AG10803 (cell line): Measurements from ENCODE around the gene BCLAF3.

ENCODE experiments used
- DNase-seq: peaks from one replicate; pipeline ENCODE4 v3.0.0; 2010; ENCODE audit warnings: low read depth
- H3K4me3 ChIP-seq: 2 replicates; pipeline ENCODE4 v1.5.1; 2011; ENCODE audit warnings: mild to moderate bottlenecking, low read length, control low read depth
- TF ChIP-seq, protein P1 (sequence below): conservative IDR thresholded peaks from 2 replicates; pipeline ENCODE4 v1.5.1; 2011; ENCODE audit warnings: mild to moderate bottlenecking, low read length, control low read depth, inconsistent platforms

BCLAF3 gene

DNA sequence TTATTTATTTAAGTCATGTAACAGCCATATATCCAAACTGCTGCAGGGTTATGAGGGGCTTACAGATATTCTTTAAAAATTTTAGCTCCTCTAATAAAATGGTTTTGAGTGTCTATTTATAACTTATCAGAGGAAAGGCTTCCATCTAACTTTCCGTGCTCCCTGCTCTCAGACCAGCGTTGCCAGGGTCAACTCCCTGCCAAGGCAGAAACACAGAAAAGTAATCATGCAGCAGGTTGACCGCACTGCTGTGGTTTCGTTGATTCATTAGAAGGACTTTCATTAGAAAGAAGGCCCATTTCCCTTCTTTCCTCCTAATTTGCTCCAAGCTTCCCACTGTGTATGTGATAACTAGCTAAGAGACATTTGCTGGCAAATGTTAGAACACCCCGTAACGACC lies 33.9 kb downstream of the BCLAF3 start:
- H3K4me3 ChIP-seq = no peak overlapping the region
- peak; percentile 42 for DNase-seq
- TF ChIP-seq, protein P1, sequence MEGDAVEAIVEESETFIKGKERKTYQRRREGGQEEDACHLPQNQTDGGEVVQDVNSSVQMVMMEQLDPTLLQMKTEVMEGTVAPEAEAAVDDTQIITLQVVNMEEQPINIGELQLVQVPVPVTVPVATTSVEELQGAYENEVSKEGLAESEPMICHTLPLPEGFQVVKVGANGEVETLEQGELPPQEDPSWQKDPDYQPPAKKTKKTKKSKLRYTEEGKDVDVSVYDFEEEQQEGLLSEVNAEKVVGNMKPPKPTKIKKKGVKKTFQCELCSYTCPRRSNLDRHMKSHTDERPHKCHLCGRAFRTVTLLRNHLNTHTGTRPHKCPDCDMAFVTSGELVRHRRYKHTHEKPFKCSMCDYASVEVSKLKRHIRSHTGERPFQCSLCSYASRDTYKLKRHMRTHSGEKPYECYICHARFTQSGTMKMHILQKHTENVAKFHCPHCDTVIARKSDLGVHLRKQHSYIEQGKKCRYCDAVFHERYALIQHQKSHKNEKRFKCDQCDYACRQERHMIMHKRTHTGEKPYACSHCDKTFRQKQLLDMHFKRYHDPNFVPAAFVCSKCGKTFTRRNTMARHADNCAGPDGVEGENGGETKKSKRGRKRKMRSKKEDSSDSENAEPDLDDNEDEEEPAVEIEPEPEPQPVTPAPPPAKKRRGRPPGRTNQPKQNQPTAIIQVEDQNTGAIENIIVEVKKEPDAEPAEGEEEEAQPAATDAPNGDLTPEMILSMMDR = no peak

GRCh38 chrX:19956306-19956705 lies 34.6 kb downstream of the BCLAF3 start:
- DNase-seq = no peak
- TF ChIP-seq, protein P1 = no peak
- no peak overlapping the region for H3K4me3 ChIP-seq

GRCh38 chrX:19955306-19955705 lies 35.6 kb downstream of the BCLAF3 start:
- TF ChIP-seq, protein P1 = no peak
- H3K4me3 ChIP-seq = no peak overlapping the region
- peak; percentile 2 for DNase-seq

DNA sequence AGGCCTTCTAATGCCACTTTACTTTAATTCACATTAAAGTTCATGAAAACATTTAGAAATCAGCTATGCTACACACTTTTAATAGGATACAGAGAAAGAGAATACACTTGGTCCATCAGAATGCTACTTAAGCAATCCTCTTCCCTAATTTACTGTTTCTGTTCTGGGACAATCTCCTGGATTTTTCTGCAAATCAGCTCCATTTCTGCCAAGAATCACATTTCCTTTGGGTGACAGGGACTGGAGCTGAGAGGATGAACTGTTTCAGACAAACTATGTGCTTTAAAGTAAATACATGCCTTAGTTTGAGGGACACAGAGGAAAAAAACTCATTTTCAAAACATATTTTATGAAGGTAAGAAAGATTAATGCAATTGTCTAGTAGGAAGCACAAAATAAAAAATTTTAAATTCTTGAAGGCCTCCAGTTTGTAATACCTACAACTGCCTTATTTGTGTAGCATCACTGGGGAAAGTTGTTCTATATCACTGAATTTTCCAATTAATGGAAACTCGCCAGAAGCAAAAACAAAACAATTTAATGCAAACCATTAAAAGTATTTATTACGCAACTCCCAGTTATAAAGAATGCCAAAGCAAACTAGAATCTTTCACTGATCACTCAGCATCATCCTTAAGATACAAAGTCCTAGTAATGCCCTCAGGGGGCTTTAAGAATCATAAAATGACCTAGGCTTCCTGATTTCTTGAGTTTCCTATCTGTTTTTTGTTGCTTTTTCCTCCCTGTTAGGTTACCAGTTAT lies 36.3 kb downstream of the BCLAF3 start:
- TF ChIP-seq, protein P1 = no peak
- DNase-seq = peak; percentile 30
- H3K4me3 ChIP-seq = no peak overlapping the region

GRCh38 chrX:19953145-19953544 lies 37.7 kb downstream of the BCLAF3 start:
- no peak overlapping the region for H3K4me3 ChIP-seq
- DNase-seq = no peak
- TF ChIP-seq, protein P1 = no peak

- no peak overlapping the region for H3K4me3 ChIP-seq
- no peak for DNase-seq
- TF ChIP-seq, protein P1 = no peak
These were observed 41.5 kb downstream of the BCLAF3 start for GRCh38 chrX:19949340-19949739.

- TF ChIP-seq, protein P1 = no peak
- DNase-seq = no peak
These were observed 43.2 kb downstream of the BCLAF3 start for GRCh38 chrX:19947612-19948011.

More at GRCh38 chrX:19947612-19948011, 43.2 kb downstream of the BCLAF3 start:
- H3K4me3 ChIP-seq = no peak overlapping the region
